Measurements from ENCODE around the gene RAPGEF3.

The RAPGEF3 gene

DNA sequence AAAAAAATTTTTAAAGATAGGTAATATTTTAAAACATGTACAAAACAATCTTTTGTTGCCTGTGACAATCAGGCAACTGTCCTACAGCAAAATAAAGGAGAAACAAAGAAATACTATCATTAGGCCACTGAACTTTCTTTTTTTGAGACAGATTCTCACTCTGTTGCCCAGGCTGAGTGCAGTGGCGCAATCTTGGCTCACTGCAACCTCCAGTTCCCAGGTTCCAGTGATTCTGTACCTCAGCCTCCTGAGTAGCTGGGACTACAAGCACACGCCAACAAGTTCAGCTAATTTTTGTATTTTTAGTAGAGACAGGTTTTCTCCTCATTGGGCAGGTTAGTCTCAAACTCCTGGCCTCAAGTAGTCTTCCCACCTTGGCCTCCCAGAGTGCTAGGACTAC is 69.5 kb downstream of the RAPGEF3 start:
- DNase-seq (ENCODE audit: low read depth): no peak

DNA sequence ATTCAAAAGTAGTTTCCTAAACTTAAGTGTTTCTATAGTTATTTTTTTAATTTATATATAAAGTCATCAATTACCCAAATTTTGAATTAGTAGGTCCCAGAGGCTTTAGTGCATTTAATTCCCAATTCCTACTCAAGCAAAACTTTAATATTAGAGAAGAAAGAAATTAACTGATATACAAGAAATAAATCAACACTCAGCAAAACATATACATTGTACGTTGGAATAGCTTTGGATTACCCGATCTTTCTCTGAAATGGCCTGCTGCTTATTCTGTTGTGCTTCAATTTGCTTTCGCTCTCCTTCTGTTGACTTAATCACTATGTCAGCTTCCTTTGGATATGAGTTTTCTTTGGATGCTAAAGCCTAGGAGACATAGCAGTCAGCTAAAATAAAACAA is 71.0 kb downstream of the RAPGEF3 start:
- DNase-seq (ENCODE audit: low read depth): no peak

DNA sequence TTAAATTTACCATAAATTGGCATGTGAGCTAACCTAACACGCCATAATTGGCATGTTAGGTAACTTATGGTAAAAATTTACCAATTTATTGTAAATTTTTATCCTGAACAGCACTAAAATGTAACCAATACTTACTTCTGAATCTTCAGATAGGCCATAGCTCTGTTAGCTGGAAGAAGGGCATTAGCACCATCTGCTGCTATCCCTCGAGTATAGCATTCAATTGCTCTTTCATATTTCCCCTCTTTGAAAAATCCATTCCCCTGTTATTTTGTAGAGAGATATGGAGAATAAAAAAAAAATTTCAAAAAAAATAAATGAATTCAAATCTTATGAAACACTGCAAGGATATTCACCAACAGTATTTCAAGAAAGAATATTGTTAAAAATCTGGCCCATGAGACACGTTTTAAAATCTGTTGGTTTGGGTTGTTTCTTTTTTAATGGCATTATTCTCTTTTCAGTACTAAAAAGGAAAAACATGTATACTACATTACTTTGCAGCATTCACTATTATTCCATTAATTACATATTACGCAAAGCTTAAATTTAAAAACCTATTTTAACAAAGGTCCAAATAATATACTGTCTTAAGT is 71.9 kb downstream of the RAPGEF3 start:
- DNase-seq (ENCODE audit: low read depth): no peak

Measured in stimulated activated CD8-positive, alpha-beta memory T cell treated with anti-CD3 and anti-CD28 coated beads, Interleukin-15, amount 100 ng/mL, for 1 hour (primary cell).